22Rv1 (cell line): ENCODE measurements around the gene CYTH1.

Experiments used
- CTCF ChIP-seq: fragments of 450-650 bp; IDR thresholded peaks from 2 replicates; pipeline ENCODE4 v1.5.1; 2017; ENCODE audit warnings: mild to moderate bottlenecking
- ZFX ChIP-seq: fragments of 450-650 bp; IDR thresholded peaks from 2 replicates; pipeline ENCODE4 v1.6.1; 2017; ENCODE audit warnings: antibody characterized with exemption, borderline replicate concordance

- TF ChIP-seq CTCF (no peak), ZFX (no peak)
Measured at GRCh38 chr17:78783711-78784324, 1.7 kb upstream of the CYTH1 start.
